ENCODE results near the gene GLIPR2.

The GLIPR2 gene

GRCh38 chr9:36123515-36123914 lies 13.0 kb upstream of the GLIPR2 start:
- Histone ChIP-seq H3K27ac (ENCODE audit: low read length) (no peak overlapping the region), H4K20me1 (ENCODE audit: insufficient read depth, low read length) (no peaks in the 10 kb centered on the region), H3K27me3 (ENCODE audit: low read depth, low read length) (no peaks in the 10 kb centered on the region), H3K9ac (ENCODE audit: low read length) (no peak overlapping the region), H2AFZ (ENCODE audit: low read depth, low read length) (no peak overlapping the region), H3K4me1 (ENCODE audit: low read length) (no peaks in the 10 kb centered on the region), H3K79me2 (ENCODE audit: low read length) (no peaks in the 10 kb centered on the region), H3K9me3 (ENCODE audit: insufficient read depth, low read length) (no peaks in the 10 kb centered on the region), H3K4me3 (ENCODE audit: low read length) (no peak overlapping the region), H3K36me3 (replicated peaks; ENCODE audit: low read depth, low read length) (no peaks in the 10 kb centered on the region), H3K4me2 (ENCODE audit: low read length) (no peak overlapping the region)
- TF ChIP-seq CTCF (IDR thresholded peaks at IDR 0.05; ENCODE audit: low read depth, low read length): no peak
- no peak for TF ChIP-seq EZH2phosphoT487 (IDR thresholded peaks at IDR 0.05; ENCODE audit: low read depth)

- H3K9ac ChIP-seq (ENCODE audit: low read length): no peak overlapping the region
- no peaks in the 10 kb centered on the region for H3K9me3 ChIP-seq (ENCODE audit: insufficient read depth, low read length)
- no peaks in the 10 kb centered on the region for H3K27me3 ChIP-seq (ENCODE audit: low read depth, low read length)
- H4K20me1 ChIP-seq (ENCODE audit: insufficient read depth, low read length): no peaks in the 10 kb centered on the region
- no peak overlapping the region for H3K27ac ChIP-seq (ENCODE audit: low read length)
- H3K4me1 ChIP-seq (ENCODE audit: low read length): no peaks in the 10 kb centered on the region
- TF ChIP-seq CTCF (IDR thresholded peaks at IDR 0.05; ENCODE audit: low read depth, low read length) (no peak), EZH2phosphoT487 (IDR thresholded peaks at IDR 0.05; ENCODE audit: low read depth) (no peak)
- H2AFZ ChIP-seq (ENCODE audit: low read depth, low read length): no peak overlapping the region
- H3K4me2 ChIP-seq (ENCODE audit: low read length): no peak overlapping the region
- H3K79me2 ChIP-seq (ENCODE audit: low read length): no peaks in the 10 kb centered on the region
- no peaks in the 10 kb centered on the region for H3K36me3 ChIP-seq (replicated peaks; ENCODE audit: low read depth, low read length)
- H3K4me3 ChIP-seq (ENCODE audit: low read length): no peak overlapping the region
Observed at GRCh38 chr9:36125062-36125855, 11.3 kb upstream of the GLIPR2 start.

GRCh38 chr9:36126016-36126730 lies 10.4 kb upstream of the GLIPR2 start:
- TF ChIP-seq EZH2phosphoT487 (IDR thresholded peaks at IDR 0.05; ENCODE audit: low read depth): no peak
- Histone ChIP-seq H3K4me1 (ENCODE audit: low read length) (no peaks in the 10 kb centered on the region), H3K9me3 (ENCODE audit: insufficient read depth, low read length) (no peaks in the 10 kb centered on the region), H3K27ac (ENCODE audit: low read length) (no peak overlapping the region), H3K79me2 (ENCODE audit: low read length) (no peaks in the 10 kb centered on the region), H3K9ac (ENCODE audit: low read length) (no peak overlapping the region), H3K36me3 (replicated peaks; ENCODE audit: low read depth, low read length) (no peaks in the 10 kb centered on the region), H3K4me2 (ENCODE audit: low read length) (no peak overlapping the region), H2AFZ (ENCODE audit: low read depth, low read length) (no peak overlapping the region), H3K27me3 (ENCODE audit: low read depth, low read length) (no peaks in the 10 kb centered on the region), H3K4me3 (ENCODE audit: low read length) (no peak overlapping the region), H4K20me1 (ENCODE audit: insufficient read depth, low read length) (no peaks in the 10 kb centered on the region)

GRCh38 chr9:36127652-36128244 lies 8.8 kb upstream of the GLIPR2 start:
- H3K36me3 ChIP-seq (replicated peaks; ENCODE audit: low read depth, low read length): no peaks in the 10 kb centered on the region
- no peak overlapping the region for H3K27ac ChIP-seq (ENCODE audit: low read length)
- no peaks in the 10 kb centered on the region for H3K4me1 ChIP-seq (ENCODE audit: low read length)
- no peak overlapping the region for H3K4me2 ChIP-seq (ENCODE audit: low read length)
- no peaks in the 10 kb centered on the region for H3K9me3 ChIP-seq (ENCODE audit: insufficient read depth, low read length)
- H3K27me3 ChIP-seq (ENCODE audit: low read depth, low read length): no peaks in the 10 kb centered on the region
- no peak overlapping the region for H3K9ac ChIP-seq (ENCODE audit: low read length)
- no peaks in the 10 kb centered on the region for H4K20me1 ChIP-seq (ENCODE audit: insufficient read depth, low read length)
- no peaks in the 10 kb centered on the region for H3K79me2 ChIP-seq (ENCODE audit: low read length)
- TF ChIP-seq CTCF (IDR thresholded peaks at IDR 0.05; ENCODE audit: low read depth, low read length): no peak
- no peak for TF ChIP-seq EZH2phosphoT487 (IDR thresholded peaks at IDR 0.05; ENCODE audit: low read depth)
- H2AFZ ChIP-seq (ENCODE audit: low read depth, low read length): no peak overlapping the region
- no peak overlapping the region for H3K4me3 ChIP-seq (ENCODE audit: low read length)
